IMR-90 (cell line): ENCODE measurements around the gene PTPRQ. TPM values are rescaled to one million over a fixed set of nuclear protein-coding genes. Genes with fewer than 3 reads are reported as not detected.

ENCODE experiments used
- ATAC-seq: fragments of 200-7000 bp; cut with Tn5 transposase; 2 replicates; pipeline ENCODE4 v1.9.1; 2020; ENCODE audit warnings: low read depth, mild to moderate bottlenecking, moderate library complexity
- BruUV-seq: library from RNA; stranded (reverse); fragments of 400-500 nt; replicated peaks from 2 replicates; lab custom pipeline; 2021; lab: Mats Ljungman, UMichigan
- CTCF ChIA-PET: fragments of 300-600 bp; formaldehyde crosslinking; extraction: SDS; loops from one replicate; lab custom pipeline; 2021; ENCODE audit warnings: antibody characterized with exemption; lab: Yijun Ruan, JAX
- POLR2A ChIA-PET: fragments of 300-600 bp; sonication (Branson Sonifier 250); formaldehyde crosslinking; loops from one replicate; lab custom pipeline; 2022; ENCODE audit warnings: antibody characterized with exemption; ENCODE audit not compliant: unreplicated experiment; lab: Charles Lee
- DNase-seq: peaks from one replicate; pipeline ENCODE4 v3.0.0; 2013
- H2AFZ ChIP-seq: replicated peaks from 2 replicates; pipeline ENCODE3; 2013; ENCODE audit warnings: low read length, mild to moderate bottlenecking; ENCODE audit not compliant: poor library complexity
- H2AK5ac ChIP-seq: 2 replicates; pipeline ENCODE4 v1.6.1; 2013; ENCODE audit warnings: low read depth, low read length, inconsistent platforms
- H2AK9ac ChIP-seq: replicated peaks from 2 replicates; pipeline ENCODE3; 2013; ENCODE audit warnings: mild to moderate bottlenecking, low read depth, low read length, moderate library complexity; ENCODE audit not compliant: poor library complexity
- H2BK120ac ChIP-seq: 2 replicates; pipeline ENCODE4 v1.6.1; 2013; ENCODE audit warnings: low read depth, low read length, inconsistent platforms
- H2BK15ac ChIP-seq: 3 replicates; pipeline ENCODE4 v1.6.1; 2013; ENCODE audit warnings: low read depth, low read length, inconsistent platforms
- H2BK20ac ChIP-seq: 2 replicates; pipeline ENCODE4 v1.6.1; 2013; ENCODE audit warnings: low read depth, mild to moderate bottlenecking, inconsistent platforms, low read length, moderate library complexity
- H2BK5ac ChIP-seq: 2 replicates; pipeline ENCODE4 v1.6.1; 2013; ENCODE audit warnings: mild to moderate bottlenecking, low read depth, low read length, inconsistent platforms; ENCODE audit not compliant: poor library complexity, severe bottlenecking
- H3K14ac ChIP-seq: replicated peaks from 2 replicates; pipeline ENCODE4 v1.6.1; 2013; ENCODE audit warnings: low read depth, low read length, inconsistent platforms
- H3K18ac ChIP-seq: 2 replicates; pipeline ENCODE4 v1.6.1; 2013; ENCODE audit warnings: low read depth, low read length, control low read depth
- H3K23ac ChIP-seq: 2 replicates; pipeline ENCODE4 v1.6.1; 2013; ENCODE audit warnings: low read depth, low read length, inconsistent platforms
- H3K27ac ChIP-seq: 2 replicates; pipeline ENCODE4 v1.5.1; 2013; ENCODE audit warnings: mild to moderate bottlenecking, control low read depth, low read length; ENCODE audit not compliant: insufficient read depth
- H3K27me3 ChIP-seq: 2 replicates; pipeline ENCODE4 v1.6.1; 2013; ENCODE audit warnings: low read length; ENCODE audit not compliant: control insufficient read depth, insufficient read depth
- H3K36me3 ChIP-seq: 2 replicates; pipeline ENCODE4 v1.6.1; 2013; ENCODE audit warnings: low read length, mixed read lengths; ENCODE audit not compliant: control insufficient read depth, insufficient read depth
- H3K4ac ChIP-seq: 2 replicates; pipeline ENCODE4 v1.6.1; 2013; ENCODE audit warnings: low read depth, low read length, inconsistent platforms
- H3K4me1 ChIP-seq: 2 replicates; pipeline ENCODE4 v1.6.1; 2013; ENCODE audit warnings: low read length, mixed read lengths; ENCODE audit not compliant: control insufficient read depth, insufficient read depth
- H3K4me2 ChIP-seq: 2 replicates; pipeline ENCODE4 v1.6.1; 2013; ENCODE audit warnings: low read depth, mild to moderate bottlenecking, control low read depth, low read length, moderate library complexity
- H3K4me3 ChIP-seq: 2 replicates; pipeline ENCODE4 v1.5.1; 2013; ENCODE audit warnings: low read depth, mild to moderate bottlenecking, control low read depth, low read length, moderate library complexity; ENCODE audit not compliant: insufficient read depth
- H3K56ac ChIP-seq: 2 replicates; pipeline ENCODE4 v1.6.1; 2013; ENCODE audit warnings: low read length, inconsistent platforms; ENCODE audit not compliant: insufficient read depth; ENCODE audit errors: extremely low read depth
- H3K79me1 ChIP-seq, 2 experiments: 2 replicates each; pipeline ENCODE4 v1.6.1; 2013; ENCODE audit warnings: low read length in 2 of 2, inconsistent platforms in 1 of 2, low read depth in 1 of 2
- H3K9ac ChIP-seq: 2 replicates; pipeline ENCODE4 v1.6.1; 2013; ENCODE audit warnings: low read depth, low read length, control low read depth
- H3K9me1 ChIP-seq: 2 replicates; pipeline ENCODE4 v1.6.1; 2013; ENCODE audit warnings: low read length, inconsistent platforms; ENCODE audit not compliant: insufficient read depth
- H3K9me3 ChIP-seq: 2 replicates; pipeline ENCODE4 v1.6.1; 2013; ENCODE audit warnings: low read length; ENCODE audit not compliant: control insufficient read depth, insufficient read depth
- H4K20me1 ChIP-seq: 2 replicates; pipeline ENCODE4 v1.6.1; 2013; ENCODE audit warnings: low read length, inconsistent platforms; ENCODE audit not compliant: insufficient read depth
- H4K5ac ChIP-seq: 2 replicates; pipeline ENCODE4 v1.6.1; 2013; ENCODE audit warnings: mild to moderate bottlenecking, low read depth, low read length, control low read depth
- H4K8ac ChIP-seq, 2 experiments: 2 replicates each; pipeline ENCODE4 v1.6.1; 2013; ENCODE audit warnings: low read depth in 2 of 2, low read length in 2 of 2, control low read depth in 1 of 2, inconsistent platforms in 1 of 2
- H4K91ac ChIP-seq: 2 replicates; pipeline ENCODE4 v1.6.1; 2013; ENCODE audit warnings: low read depth, low read length, inconsistent platforms; ENCODE audit not compliant: insufficient read depth
- BHLHE40 ChIP-seq: fragments of 150-350 bp; IDR thresholded peaks from 2 replicates; pipeline ENCODE4 v1.6.1; 2016; ENCODE audit warnings: mild to moderate bottlenecking, low read depth, low read length
- CEBPB ChIP-seq: IDR thresholded peaks from 2 replicates; pipeline ENCODE4 v1.6.1; 2012; ENCODE audit warnings: low read depth, low read length, improper control_type of control experiment
- CHD1 ChIP-seq: IDR thresholded peaks from 2 replicates; pipeline ENCODE4 v1.6.1; 2012; ENCODE audit warnings: low read depth, low read length, improper control_type of control experiment
- MAZ ChIP-seq: IDR thresholded peaks from 2 replicates; pipeline ENCODE4 v1.6.1; 2012; ENCODE audit warnings: low read depth, mild to moderate bottlenecking, low read length, improper control_type of control experiment, moderate library complexity, borderline replicate concordance
- MXI1 ChIP-seq: IDR thresholded peaks from 2 replicates; pipeline ENCODE4 v1.6.1; 2012; ENCODE audit warnings: low read depth, mild to moderate bottlenecking, low read length, moderate library complexity, borderline replicate concordance
- NFE2L2 ChIP-seq: fragments of 150-350 bp; IDR thresholded peaks from 2 replicates; pipeline ENCODE4 v1.6.1; 2016; ENCODE audit warnings: low read depth, mild to moderate bottlenecking, low read length
- POLR2A ChIP-seq: IDR thresholded peaks from 2 replicates; pipeline ENCODE4 v1.6.1; 2012; ENCODE audit warnings: mild to moderate bottlenecking, low read depth, low read length
- RAD21 ChIP-seq: IDR thresholded peaks from 2 replicates; pipeline ENCODE4 v1.6.1; 2012; ENCODE audit warnings: low read length, improper control_type of control experiment
- RCOR1 ChIP-seq: IDR thresholded peaks from 2 replicates; pipeline ENCODE4 v1.6.1; 2012; ENCODE audit warnings: mild to moderate bottlenecking, low read length, improper control_type of control experiment; ENCODE audit not compliant: insufficient replicate concordance
- RFX5 ChIP-seq: IDR thresholded peaks from 2 replicates; pipeline ENCODE4 v1.8.0; 2012; ENCODE audit warnings: low read depth, mild to moderate bottlenecking, low read length, moderate library complexity
- SMC3 ChIP-seq: fragments of 150-350 bp; IDR thresholded peaks from 2 replicates; pipeline ENCODE4 v1.6.1; 2016; ENCODE audit warnings: low read depth, mild to moderate bottlenecking, antibody characterized with exemption, low read length, moderate library complexity
- WGBS, 2 experiments: methylation state at CpG; one replicate each; pipeline versions ENCODE4 v1.1.5 to v1.1.7; 2013; ENCODE audit warnings: missing lambda C conversion rate in 2 of 2; ENCODE audit not compliant: insufficient read length in 1 of 2; ENCODE audit errors: extremely low coverage in 2 of 2; 5-methylcytosine and 5-hydroxymethylcytosine counted together
- dilution Hi-C: fragments of 300-500 bp; cut with HindIII; formaldehyde crosslinking; loops from one replicate; pipeline ENCODE4 v1.14.3; 2018; ENCODE audit warnings: low sequenced_read_pairs; ENCODE audit not compliant: unreplicated experiment
- in situ Hi-C: fragments of 300-500 bp; cut with MboI; formaldehyde crosslinking; loops from 3 replicates; pipeline ENCODE4 v1.14.3; 2019; ENCODE audit warnings: low sequenced_read_pairs, inconsistent platforms, mixed read lengths
- intact Hi-C: fragments of 100-400 bp; cut with micrococcal nuclease; formaldehyde crosslinking; loops from 2 replicates; pipeline ENCODE4 v1.10.0; 2022
- polyA plus RNA-seq, 3 experiments: library from polyadenylated mRNA; depleted of rRNA; stranded (reverse); fragments of >200 nt; gene quantifications; 2 replicates each; pipeline ENCODE4 v1.2.3, GENCODE V29; 2012; ENCODE audit warnings: low replicate concordance in 1 of 3
- total RNA-seq: library from RNA; depleted of rRNA; stranded (reverse); fragments of >200 nt; gene quantifications from 2 replicates; pipeline ENCODE4 v1.2.3, GENCODE V29; 2012
- TF ChIP-seq, protein P1 (sequence below): conservative IDR thresholded peaks from 2 replicates; pipeline ENCODE4 v1.5.1; 2012; ENCODE audit warnings: mild to moderate bottlenecking, low read depth, low read length, improper control_type of control experiment

Gene PTPRQ
- total and polyA plus RNA-seq, 2 of the 4 experiments (the other 2 are of a cell fraction) = 0.96 to 1.4 TPM

DNA sequence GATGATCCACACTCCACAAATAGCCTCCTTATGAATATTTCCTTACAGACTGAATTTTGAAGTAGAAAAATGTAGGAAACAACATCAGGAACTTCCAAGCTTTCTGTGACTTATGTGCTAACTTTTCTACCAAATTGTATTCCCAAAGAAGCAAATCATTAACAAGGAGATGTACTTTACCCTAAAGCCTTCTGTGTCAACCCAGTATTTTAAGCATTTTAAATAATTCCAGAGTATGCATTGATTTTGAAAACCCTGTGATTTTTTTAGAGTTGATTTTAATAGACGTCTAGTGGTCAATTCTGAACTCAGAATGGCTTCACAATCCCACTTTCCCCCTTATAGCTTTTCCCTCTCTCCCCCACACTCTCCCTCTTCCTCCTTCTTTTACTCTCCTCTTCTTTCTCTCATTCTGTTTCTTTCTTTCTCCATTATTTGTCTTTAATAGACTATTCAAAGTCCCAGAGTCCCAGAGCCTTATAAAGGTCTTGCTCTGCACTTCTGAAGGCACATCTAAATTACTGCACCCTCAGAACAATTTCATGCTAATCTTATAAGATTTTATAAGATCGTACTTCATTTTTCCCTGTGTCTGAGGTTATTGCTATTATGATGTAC is 253.3 kb downstream of the PTPRQ start:
- TF ChIP-seq CEBPB (no peak), RCOR1 (no peak), SMC3 (no peak), CHD1 (no peak), POLR2A (no peak), RAD21 (no peak), BHLHE40 (no peak), MXI1 (no peak), NFE2L2 (no peak), MAZ (no peak), RFX5 (no peak)
- TF ChIP-seq, protein P1, sequence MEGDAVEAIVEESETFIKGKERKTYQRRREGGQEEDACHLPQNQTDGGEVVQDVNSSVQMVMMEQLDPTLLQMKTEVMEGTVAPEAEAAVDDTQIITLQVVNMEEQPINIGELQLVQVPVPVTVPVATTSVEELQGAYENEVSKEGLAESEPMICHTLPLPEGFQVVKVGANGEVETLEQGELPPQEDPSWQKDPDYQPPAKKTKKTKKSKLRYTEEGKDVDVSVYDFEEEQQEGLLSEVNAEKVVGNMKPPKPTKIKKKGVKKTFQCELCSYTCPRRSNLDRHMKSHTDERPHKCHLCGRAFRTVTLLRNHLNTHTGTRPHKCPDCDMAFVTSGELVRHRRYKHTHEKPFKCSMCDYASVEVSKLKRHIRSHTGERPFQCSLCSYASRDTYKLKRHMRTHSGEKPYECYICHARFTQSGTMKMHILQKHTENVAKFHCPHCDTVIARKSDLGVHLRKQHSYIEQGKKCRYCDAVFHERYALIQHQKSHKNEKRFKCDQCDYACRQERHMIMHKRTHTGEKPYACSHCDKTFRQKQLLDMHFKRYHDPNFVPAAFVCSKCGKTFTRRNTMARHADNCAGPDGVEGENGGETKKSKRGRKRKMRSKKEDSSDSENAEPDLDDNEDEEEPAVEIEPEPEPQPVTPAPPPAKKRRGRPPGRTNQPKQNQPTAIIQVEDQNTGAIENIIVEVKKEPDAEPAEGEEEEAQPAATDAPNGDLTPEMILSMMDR = no peak
- H2AK5ac ChIP-seq = no peak overlapping the region
- no peak overlapping the region for H3K9ac ChIP-seq
- no peak overlapping the region for H2BK120ac ChIP-seq
- H2BK15ac ChIP-seq = no peak overlapping the region
- no peak overlapping the region for H2BK20ac ChIP-seq
- H3K27me3 ChIP-seq = no peaks in the 10 kb centered on the region
- no peak overlapping the region for H2AFZ ChIP-seq
- POLR2A ChIA-PET = no interaction called here
- no peak overlapping the region for H3K27ac ChIP-seq
- H3K23ac ChIP-seq = no peak overlapping the region
- H2AK9ac ChIP-seq = no peak overlapping the region
- H3K36me3 ChIP-seq = no peaks in the 10 kb centered on the region
- ATAC-seq = no peak
- CTCF ChIA-PET = interaction anchor here (0.6 kb wide), 1 partner anchor 325 kb away, joined by 3 read pairs; no protein-coding TSS in a partner anchor
- no peak overlapping the region for H3K4me3 ChIP-seq
- no peak overlapping the region for H4K91ac ChIP-seq
- H3K4ac ChIP-seq = no peak overlapping the region
- dilution Hi-C loops (no loop called here), intact Hi-C loops (no loop called here), in situ Hi-C loops (no loop called here)
- no peak overlapping the region for H3K56ac ChIP-seq
- no peak for DNase-seq
- no peak overlapping the region for H3K4me2 ChIP-seq
- H3K4me1 ChIP-seq = no peaks in the 10 kb centered on the region
- no peaks in the 10 kb centered on the region for H4K20me1 ChIP-seq
- H3K14ac ChIP-seq = no peak overlapping the region
- H3K18ac ChIP-seq = no peak overlapping the region
- H3K79me1 ChIP-seq = no peaks in the 10 kb centered on the region
- no peaks in the 10 kb centered on the region for H3K9me1 ChIP-seq
- H2BK5ac ChIP-seq = no peak overlapping the region
- WGBS, 2 experiments = no CpG with 5 or more reads among the region's 2 CpGs
- BruUV-seq = no TSS peak
- H4K5ac ChIP-seq = no peak overlapping the region
- H3K9me3 ChIP-seq = no peaks in the 10 kb centered on the region
- H4K8ac ChIP-seq = no peak overlapping the region
